Ovary (tissue), 3 donors: Measurements from ENCODE around the gene TMEM259.

ENCODE experiments used
- EP300 ChIP-seq: sonication (generic); formaldehyde crosslinking; IDR thresholded peaks from one replicate; pipeline ENCODE4 v1.6.1; 2017; ENCODE audit warnings: antibody characterized with exemption
- POLR2A ChIP-seq: fragments of 450-650 bp; IDR thresholded peaks from one replicate; pipeline ENCODE4 v1.6.1; 2017; ENCODE audit warnings: antibody characterized with exemption, mild to moderate bottlenecking, moderate library complexity
- TF ChIP-seq, protein P1 (sequence below), 3 donors: fragments of 450-650 bp in 2 of 3; fragments of 200-600 bp in 1 of 3; IDR thresholded peaks; one replicate each; pipeline versions ENCODE4 v1.5.1 to v1.8.0; 2016 to 2022; ENCODE audit warnings: antibody characterized with exemption in 3 of 3, mild to moderate bottlenecking in 1 of 3
- donor health status: DM: no; HTN: no; CAD: no.

DNA sequence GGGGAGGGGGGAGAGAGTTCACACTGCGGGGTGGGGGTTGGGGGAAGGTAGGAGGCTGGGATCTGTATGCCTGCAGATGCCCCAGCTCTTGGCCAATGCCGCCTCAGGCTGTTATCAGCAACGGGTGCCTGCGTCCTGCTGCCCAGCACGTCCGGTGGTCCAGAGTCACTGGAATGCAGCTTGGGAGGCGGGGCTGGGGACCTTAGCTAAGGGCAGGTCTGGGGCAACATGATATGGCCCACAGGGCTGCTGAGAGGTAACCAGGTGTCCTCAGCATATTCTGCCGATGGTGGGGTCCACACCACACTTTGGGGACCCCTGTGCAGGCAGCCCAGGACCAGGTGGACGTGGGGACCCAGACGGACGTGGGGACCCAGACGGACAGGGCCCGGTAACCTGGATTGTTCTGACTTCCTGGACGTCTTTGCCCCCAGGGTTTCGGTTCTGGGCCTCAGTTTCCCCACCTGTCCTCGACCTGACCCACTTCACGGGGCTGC is 45.4 kb upstream of the TMEM259 start:
- TF ChIP-seq, protein P1, sequence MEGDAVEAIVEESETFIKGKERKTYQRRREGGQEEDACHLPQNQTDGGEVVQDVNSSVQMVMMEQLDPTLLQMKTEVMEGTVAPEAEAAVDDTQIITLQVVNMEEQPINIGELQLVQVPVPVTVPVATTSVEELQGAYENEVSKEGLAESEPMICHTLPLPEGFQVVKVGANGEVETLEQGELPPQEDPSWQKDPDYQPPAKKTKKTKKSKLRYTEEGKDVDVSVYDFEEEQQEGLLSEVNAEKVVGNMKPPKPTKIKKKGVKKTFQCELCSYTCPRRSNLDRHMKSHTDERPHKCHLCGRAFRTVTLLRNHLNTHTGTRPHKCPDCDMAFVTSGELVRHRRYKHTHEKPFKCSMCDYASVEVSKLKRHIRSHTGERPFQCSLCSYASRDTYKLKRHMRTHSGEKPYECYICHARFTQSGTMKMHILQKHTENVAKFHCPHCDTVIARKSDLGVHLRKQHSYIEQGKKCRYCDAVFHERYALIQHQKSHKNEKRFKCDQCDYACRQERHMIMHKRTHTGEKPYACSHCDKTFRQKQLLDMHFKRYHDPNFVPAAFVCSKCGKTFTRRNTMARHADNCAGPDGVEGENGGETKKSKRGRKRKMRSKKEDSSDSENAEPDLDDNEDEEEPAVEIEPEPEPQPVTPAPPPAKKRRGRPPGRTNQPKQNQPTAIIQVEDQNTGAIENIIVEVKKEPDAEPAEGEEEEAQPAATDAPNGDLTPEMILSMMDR (IDR thresholded peaks at IDR 0.05), result no peak
- TF ChIP-seq EP300 (no peak), POLR2A (no peak)
